HG02885 (cell line): ENCODE measurements around the gene LMCD1.

Experiments
- ATAC-seq: cut with Tn5 transposase; IDR thresholded peaks from one replicate; pipeline ENCODE4 v1.9.1; 2021; ENCODE audit warnings: mild to moderate bottlenecking; ENCODE audit not compliant: unreplicated experiment, poor library complexity

LMCD1 gene

GRCh38 chr3:8530581-8530980 is 29.0 kb downstream of the LMCD1 start:
- no peak for ATAC-seq

GRCh38 chr3:8532251-8532871 is 30.7 kb downstream of the LMCD1 start:
- no peak for ATAC-seq

GRCh38 chr3:8536096-8537056 is 34.8 kb downstream of the LMCD1 start:
- no peak for ATAC-seq

GRCh38 chr3:8537440-8537839 is 35.8 kb downstream of the LMCD1 start:
- ATAC-seq, result no peak

GRCh38 chr3:8538223-8538622 is 36.6 kb downstream of the LMCD1 start:
- ATAC-seq, result no peak

- ATAC-seq, result no peak
Observed at GRCh38 chr3:8538913-8539312, 37.3 kb downstream of the LMCD1 start.

- no peak for ATAC-seq
Observed at GRCh38 chr3:8539419-8539818, 37.8 kb downstream of the LMCD1 start.

- ATAC-seq, result no peak
Observed at GRCh38 chr3:8540456-8540855, 38.8 kb downstream of the LMCD1 start.

- ATAC-seq, result no peak
Observed at GRCh38 chr3:8541486-8541885, 39.9 kb downstream of the LMCD1 start.

- no peak for ATAC-seq
Observed at GRCh38 chr3:8542190-8543135, 40.8 kb downstream of the LMCD1 start.

GRCh38 chr3:8546609-8547008 is 45.0 kb downstream of the LMCD1 start:
- ATAC-seq, result no peak

- ATAC-seq, result no peak
Observed at GRCh38 chr3:8548502-8549275, 47.1 kb downstream of the LMCD1 start.

- no peak for ATAC-seq
Observed at GRCh38 chr3:8549354-8549753, 47.7 kb downstream of the LMCD1 start.

- no peak for ATAC-seq
Observed at GRCh38 chr3:8550611-8551010, 49.0 kb downstream of the LMCD1 start.

GRCh38 chr3:8552223-8552762 is 50.7 kb downstream of the LMCD1 start:
- no peak for ATAC-seq

- ATAC-seq, result no peak
Observed at GRCh38 chr3:8553405-8553804, 51.8 kb downstream of the LMCD1 start.

GRCh38 chr3:8554696-8555095 is 53.1 kb downstream of the LMCD1 start:
- ATAC-seq, result no peak

GRCh38 chr3:8555113-8555661 is 53.6 kb downstream of the LMCD1 start:
- ATAC-seq, result no peak

- ATAC-seq, result no peak
Observed at GRCh38 chr3:8555725-8556472, 54.3 kb downstream of the LMCD1 start.
